Measurements from ENCODE around the gene HAUS3.

- TF ChIP-seq CTCF (IDR thresholded peaks at IDR 0.05), result no peak
- TF ChIP-seq EZH2 (IDR thresholded peaks at IDR 0.05), result no peak
Measured at GRCh38 chr4:2218436-2218835, 23.5 kb downstream of the HAUS3 start.

All from neural progenitor cell (in vitro differentiated cells).